CD4-positive, alpha-beta T cell treated with Interleukin-2 at 100 ng/mL for 4 hours (primary cell): ENCODE data around the gene TRMT112.
"Not testable (repeated sequence)": the region's sequence is repeated elsewhere in the genome, so short reads cannot be mapped to it uniquely, and the experiment has no call there.

Experiments
- DNase-seq: peaks from one replicate; pipeline ENCODE4 v3.0.0-alpha.2; 2020; ENCODE audit warnings: low spot score

TRMT112 gene

DNA sequence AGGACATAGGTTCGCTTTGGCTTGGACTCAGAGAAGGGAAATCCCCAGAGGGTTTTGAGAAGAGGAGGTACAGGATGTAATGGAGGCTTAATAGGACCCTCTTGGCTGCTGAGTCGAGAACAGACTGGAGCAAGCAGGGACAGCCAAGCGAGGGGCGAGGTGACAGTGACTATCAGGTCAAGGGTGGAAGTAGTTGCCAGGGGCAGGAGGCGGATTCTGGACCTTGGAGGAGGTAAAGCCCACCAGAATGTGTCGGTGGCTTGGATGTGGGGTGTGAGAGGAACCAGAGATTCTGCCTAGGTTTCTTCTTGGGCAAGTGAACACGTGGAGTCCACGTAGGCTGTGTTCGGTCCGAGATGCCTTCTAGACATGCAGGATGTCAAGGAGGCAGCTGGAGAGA is 4.4 kb downstream of the TRMT112 start:
- no peak for DNase-seq

DNA sequence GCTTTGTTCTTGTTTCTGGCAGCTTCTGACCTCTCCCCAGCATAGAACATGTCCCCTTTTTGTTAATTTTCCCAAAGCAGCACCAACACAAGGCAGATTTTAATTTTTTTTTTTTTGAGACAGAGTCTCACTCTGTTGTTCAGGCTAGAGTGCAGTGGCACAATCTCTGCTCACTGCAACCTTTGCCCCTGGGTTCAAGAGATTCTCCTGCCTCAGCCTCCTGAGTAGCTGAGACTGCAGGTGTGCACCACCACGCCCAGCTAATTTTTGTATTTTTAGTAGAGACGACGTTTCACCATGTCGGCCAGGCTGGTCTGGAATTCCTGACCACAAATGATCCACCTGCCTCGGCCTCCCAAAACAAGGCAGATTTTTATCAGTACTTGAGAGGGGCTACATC is 9.6 kb downstream of the TRMT112 start:
- not testable (repeated sequence) for DNase-seq

DNA sequence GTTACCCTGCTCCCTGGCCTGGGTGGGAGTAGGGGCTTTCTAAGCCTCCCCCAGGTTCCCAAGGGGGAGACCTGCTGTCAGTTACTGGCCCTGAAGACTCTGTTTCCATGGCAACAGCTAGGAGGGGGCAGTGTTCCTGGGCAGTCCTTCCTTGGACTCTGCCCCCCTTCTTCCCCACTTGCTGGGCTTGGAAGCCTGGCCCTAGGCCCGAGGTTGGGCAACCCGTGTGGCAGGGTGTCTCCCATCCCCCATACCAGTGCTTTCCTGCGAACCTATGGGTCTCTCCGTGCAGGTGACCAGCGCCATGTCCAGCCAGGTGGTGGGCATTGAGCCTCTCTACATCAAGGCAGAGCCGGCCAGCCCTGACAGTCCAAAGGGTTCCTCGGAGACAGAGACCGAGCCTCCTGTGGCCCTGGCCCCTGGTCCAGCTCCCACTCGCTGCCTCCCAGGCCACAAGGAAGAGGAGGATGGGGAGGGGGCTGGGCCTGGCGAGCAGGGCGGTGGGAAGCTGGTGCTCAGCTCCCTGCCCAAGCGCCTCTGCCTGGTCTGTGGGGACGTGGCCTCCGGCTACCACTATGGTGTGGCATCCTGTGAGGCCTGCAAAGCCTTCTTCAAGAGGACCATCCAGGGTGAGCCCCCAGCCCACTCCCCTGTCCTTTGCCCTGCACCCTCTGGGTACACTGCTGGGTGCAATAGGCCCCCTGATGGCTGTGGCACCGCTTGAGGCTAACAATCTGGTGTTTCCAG is 10.3 kb downstream of the TRMT112 start:
- no peak for DNase-seq

DNA sequence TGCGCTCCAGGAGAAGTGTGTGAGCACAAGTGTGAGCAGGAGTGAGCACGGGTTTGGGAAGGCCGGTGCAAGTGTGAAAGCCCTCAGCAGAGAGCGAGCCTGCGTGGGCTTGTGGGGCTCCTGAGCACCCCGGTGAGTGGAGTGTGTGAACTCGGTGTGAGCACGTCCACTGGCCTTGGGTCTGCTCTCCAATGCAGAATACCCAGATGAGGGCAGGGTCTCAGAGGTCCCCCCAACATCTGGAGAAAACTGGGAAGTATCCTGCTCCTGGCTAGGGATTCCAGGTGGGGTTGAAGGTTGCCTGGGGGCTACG is 10.8 kb downstream of the TRMT112 start:
- no peak for DNase-seq

DNA sequence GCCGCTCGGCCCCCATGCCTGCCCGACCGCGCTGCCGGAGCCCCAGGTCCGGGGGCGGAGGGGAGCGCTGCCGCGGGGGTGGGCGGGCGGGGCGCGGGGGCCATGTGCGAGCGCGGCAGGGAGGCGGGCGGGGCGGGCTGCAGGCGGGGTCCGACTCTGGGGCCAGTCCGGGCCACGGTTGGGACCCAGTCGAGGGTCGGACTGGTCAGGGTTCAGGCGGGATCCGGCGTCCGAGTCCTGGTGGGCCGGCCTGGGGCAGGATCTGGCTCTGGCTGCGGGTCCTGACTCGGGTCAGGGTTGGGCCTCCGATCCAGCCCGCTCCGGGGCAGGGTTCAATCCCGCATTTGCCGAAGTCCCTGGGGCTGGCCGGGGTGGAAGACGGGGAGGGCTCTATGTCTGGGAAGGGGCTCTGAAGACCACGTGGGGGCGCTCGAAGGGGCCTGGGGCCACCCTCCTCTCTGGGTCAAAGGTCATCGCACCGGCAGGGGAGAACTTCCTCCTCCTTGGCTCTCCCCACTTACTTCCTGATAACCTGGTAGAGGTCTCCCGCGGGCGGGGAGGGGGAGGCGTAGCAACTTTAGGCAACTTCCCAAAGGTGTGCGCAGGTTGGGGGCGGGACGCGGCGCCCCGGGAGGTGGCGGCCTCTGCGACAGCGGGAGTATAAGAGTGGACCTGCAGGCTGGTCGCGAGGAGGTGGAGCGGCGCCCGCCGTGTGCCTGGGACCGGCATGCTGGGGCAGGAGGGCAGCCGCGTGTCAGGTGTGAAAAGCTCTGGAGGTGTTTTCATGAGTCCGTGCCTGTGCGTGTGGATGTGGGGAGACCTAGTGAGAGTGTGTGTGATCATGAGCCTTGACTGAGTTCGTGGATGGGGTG is 11.4 kb downstream of the TRMT112 start:
- peak; percentile 77 for DNase-seq

DNA sequence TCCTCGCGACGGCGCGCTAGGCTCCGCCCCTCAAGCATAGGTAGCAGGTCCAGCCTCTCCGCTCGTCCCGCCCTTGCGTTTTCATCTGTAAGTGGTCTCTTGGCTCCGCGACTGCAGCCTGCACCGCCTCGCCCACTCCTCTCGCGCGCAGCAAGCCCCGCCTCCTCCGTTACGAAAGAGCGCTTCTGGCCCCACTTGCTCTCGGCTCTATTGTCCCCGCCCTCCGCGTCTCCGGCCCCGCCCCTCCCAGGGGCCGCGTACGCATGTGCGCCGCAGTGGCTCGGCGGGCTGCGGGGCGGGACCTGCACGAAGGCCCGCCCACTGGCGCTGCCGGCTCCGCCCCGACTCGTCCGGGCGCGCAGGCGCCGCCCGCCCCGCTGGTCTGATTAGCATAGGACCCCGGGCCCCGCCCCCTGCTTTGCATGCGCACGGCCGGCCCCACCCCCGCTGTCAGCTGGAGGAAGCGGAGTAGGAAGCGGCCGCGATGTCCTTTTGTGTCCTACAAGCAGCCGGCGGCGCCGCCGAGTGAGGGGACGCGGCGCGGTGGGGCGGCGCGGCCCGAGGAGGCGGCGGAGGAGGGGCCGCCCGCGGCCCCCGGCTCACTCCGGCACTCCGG is 12.2 kb downstream of the TRMT112 start, which contains the start of gene ESRRA:
Gene ESRRA, plus strand, starts transcription at position 450 of the 616 bp plus-strand sequence. CDS start 1,656 bp downstream, outside the sequence.
- peak; percentile 98 for DNase-seq

DNA sequence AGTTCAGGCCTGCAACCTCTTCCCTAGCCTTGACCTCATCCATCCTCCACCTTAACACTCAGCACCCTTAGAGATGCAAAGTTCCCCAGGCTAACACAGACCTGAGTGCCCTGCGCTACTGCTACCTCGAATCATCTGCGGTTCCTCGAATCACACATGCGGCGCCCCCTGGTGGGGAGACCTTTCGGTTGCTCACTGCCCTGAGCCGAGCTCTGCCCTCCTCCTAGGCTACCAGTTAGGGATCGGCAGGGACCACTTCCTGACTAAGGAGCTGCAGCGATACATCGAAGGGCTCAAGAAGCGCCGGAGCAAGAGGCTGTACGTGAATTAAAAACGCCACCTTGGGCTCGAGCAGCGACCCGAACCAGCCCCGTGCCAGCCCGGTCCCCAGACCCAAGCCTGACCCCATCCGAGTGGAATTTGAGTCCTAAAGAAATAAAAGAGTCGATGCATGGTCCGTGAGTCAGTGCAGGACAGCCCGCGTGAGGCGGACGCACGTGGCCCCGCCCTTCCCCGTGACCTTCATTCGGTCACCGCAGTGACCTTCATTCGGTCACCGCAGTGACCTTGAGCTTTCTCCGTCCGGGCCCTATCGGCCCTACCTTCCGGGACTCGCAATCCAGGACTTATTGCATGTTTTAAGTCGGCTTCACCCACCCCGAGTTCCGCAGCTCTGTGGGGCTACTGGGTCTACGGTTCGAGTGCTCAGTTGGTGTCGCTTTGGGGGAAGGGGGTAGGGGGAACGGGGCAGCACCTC is 12.9 kb downstream of the TRMT112 start:
- DNase-seq, result peak; percentile 93

DNA sequence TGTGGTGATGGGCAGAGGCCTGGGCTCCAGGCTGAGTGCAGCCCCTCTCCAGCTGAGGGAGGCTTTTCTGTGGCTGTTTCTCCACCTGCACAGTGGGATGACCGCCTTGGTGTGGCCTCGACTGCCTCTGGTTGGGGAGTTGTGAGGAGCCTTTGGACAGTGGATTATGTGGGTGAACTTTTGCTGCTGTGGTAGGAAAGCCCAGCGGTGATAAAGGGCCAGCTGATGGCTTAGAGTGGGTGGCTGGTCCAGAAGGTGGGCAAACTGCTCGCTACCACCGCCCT is 13.4 kb downstream of the TRMT112 start:
- no peak for DNase-seq

DNA sequence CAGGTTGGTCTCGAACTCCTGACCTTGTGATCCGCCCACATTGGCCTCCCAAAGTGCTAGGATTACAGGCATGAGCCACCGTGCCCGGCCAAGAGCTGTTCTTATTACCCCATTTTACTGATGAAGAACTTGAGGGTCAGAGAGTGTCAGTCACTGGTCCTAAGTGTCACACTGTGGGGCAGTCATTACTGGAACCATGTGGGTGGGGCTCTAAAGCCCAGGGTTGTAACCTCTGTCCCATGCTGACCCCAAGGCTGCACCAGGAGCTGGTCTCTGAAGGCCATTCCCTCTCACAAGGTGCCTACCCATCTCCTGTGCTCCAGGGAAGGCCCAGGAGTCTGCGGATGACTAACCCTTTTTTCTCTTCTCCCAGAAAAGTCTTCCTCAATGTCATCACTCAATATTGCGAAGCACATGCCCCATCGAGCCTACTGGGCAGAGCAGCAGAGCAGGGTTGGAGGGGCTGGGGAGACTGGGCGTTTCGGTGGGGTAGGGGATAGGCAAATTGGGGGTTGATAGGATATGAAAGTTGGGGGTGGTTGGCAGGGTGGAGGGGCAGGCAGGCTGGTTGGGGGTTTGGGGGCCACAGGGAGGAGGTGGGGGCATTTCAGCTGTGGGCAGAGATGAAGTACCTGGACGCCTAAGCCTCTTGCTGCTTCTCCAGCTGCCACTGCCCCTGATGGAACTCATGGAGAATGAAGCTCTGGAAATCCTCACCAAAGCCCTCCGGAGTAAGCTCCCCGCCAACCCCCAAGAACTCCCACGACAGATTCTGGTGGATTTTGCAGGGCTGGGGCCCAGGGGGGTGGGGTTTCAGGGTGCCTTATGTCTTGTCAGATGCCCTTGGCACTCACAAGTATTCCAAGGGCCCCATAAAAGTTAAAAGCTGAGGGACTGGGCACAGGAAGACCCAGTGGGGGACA is 14.0 kb downstream of the TRMT112 start:
- no peak for DNase-seq

DNA sequence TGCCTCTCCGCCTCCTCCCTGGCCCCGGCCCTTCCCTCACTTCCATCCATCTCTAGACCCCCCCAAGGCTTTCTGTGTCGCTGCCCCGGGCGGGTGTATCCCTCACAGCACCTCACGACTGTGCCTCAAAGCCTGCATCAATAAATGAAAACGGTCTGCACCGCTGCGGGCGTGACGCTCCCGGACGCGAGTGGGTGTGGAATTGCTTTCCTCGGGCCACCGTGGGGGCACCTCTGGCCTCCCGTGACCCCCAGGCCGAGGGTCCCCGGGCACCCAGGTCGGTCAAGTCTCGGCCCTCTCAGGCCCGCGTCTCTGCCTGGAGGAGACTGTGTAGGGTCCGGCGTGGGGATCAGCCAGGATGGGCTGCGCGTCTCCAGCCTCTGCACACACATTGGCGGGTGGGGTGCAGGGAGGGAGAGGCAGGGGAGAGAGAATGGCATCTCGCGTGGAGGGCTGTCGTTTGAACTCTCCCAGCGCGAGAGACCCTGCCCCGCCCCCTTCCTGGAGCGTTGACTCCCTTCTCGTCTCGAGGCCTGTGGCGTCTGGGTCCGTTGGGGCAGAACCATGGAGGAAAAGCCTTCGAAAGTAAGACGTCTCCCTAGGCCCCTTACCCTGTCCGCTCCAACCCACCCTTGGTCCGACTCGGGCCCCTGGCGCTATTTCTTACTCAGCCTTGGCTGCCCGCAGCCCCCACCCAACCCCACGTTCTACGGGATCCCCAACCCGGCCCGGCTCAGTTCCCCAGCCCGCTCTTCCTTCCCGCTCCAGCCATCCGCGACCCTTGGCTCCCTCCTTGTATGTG is 17.3 kb downstream of the TRMT112 start, which contains the start of gene CATSPERZ:
Gene CATSPERZ, plus strand, starts transcription at position 512 of the 802 bp plus-strand sequence. Its CDS starts 53 bp downstream, at position 565.
- no peak for DNase-seq

DNA sequence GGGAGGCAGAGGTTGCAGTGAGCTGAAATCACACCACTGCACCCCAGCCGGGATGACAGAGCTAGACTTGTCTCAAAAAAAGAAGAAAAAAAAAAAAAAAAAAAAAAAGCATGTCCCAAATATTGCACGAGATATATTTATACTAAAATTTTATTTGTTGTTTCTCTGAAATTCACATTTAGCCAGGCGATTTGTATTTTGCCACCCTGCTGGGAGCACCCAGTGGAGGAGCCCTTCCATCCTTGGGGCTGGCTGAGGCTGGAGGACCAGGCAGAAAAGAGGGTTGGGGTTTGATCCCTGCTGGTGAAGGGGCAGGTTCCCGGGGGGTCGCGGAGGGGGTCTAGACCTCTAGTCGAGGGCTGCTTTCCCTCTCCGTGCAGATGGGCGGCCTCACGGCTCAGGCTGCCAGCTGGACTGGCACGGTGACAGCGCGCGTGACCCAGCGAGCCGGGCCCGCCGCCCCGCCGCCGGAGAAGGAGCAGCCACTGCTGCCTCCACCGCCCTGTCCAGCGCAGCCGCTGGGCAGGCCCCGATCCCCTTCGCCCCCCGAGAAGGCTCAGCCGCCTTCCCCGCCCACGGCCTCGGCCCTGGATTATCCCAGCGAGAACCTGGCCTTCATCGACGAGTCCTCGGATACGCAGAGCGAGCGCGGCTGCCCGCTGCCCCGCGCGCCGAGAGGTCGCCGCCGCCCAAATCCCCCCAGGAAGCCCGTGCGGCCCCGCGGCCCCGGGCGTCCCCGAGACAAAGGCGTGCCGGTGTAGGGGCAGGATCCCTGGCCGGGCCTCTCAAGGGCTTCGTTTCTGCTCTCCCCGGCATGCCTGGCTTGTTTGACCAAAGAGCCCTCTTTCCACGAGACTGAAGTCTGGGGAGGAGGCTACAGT is 18.2 kb downstream of the TRMT112 start:
- DNase-seq, result no peak

DNA sequence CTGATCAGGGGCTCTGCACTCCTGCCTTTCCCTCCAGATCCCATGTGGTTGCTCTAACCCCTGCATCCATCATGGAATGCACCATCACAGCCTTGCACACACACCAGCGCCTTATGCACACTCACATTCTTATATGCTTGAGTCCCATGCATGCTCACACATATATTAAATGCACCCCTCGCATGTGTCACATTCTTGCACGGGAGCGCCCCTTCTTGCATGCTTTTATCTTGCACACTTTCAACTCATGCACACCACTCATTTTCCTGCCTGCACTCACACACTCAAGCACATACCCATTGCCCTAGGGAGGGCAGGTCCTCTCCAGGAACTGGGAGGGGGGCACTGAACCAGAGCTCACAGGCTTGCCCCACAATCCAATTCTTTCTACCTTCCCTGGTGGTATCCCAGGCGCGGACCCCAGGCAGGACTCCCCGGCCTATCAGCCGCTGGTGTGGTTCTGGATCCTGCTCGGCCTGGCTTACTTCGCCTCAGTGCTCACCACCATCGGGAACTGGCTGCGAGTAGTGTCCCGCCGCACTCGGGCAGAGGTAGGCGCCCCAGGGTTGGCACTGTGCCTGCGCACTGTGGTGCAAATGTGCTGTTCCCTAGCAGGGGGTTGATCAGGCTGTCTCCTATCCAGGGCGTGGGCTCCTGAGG is 19.5 kb downstream of the TRMT112 start:
- DNase-seq, result no peak

DNA sequence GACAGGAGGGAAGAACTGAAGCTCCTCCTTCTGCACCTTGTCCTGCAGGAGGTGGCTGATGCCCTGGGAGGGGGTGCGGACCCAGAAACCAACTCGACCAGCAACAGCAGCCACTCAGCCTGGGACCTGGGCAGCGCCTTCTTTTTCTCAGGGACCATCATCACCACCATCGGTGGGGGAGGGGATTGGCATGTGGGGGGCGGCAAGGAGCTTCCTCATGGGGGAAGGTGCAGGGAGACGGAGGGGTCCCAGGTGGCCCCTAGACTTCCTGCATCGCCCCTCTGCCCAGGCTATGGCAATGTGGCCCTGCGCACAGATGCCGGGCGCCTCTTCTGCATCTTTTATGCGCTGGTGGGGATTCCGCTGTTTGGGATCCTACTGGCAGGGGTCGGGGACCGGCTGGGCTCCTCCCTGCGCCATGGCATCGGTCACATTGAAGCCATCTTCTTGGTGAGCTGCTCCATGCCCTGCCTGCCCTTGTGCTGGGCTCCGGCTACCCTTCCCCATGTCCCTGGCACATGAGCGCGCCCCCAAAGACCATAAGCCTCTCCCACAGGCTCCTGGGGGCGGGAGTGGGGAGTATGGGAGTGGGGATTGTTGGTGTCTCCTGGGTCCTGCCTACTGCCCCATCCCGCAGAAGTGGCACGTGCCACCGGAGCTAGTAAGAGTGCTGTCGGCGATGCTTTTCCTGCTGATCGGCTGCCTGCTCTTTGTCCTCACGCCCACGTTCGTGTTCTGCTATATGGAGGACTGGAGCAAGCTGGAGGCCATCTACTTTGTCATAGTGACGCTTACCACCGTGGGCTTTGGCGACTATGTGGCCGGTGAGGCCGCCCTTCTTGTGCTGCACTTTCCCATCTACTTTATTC is 20.3 kb downstream of the TRMT112 start:
- no peak for DNase-seq

DNA sequence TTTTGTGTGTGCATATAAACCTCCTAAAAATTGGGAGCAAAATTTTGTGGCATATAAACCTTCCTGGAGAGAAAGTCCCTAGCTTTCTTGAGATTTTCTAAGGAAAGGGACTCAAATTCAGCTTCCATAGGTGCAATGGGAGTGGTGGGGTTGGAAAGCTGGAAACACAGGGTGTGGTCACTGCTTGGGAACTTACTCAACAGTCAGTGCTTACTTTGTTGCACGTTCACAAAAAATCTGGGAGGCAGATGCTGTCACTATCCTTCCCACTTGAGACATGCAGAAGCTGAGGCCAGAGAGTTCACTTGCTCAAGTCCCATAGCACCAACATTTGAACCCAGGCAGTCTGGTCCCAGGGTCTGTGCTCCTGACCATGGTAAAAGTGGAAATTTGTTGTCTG is 21.1 kb downstream of the TRMT112 start:
- DNase-seq, result no peak

DNA sequence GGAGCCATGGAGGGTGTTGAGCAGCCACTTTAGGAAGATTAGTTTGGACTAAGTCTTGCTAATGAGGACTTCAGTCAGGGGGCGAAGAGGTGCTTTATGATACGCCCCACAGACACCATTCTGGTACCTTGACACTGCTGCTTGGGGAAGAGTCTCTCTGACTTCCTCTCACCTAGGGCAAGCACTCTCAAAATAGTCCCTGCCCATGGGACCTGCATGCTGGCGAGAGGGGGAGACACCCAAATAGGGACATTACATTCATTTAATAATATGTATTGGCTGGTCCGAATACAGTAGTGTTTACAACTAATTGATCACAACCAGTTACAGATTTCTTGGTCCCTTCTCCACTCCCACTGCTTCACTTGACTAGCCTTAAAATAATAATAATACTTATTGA is 21.6 kb downstream of the TRMT112 start:
- no peak for DNase-seq

DNA sequence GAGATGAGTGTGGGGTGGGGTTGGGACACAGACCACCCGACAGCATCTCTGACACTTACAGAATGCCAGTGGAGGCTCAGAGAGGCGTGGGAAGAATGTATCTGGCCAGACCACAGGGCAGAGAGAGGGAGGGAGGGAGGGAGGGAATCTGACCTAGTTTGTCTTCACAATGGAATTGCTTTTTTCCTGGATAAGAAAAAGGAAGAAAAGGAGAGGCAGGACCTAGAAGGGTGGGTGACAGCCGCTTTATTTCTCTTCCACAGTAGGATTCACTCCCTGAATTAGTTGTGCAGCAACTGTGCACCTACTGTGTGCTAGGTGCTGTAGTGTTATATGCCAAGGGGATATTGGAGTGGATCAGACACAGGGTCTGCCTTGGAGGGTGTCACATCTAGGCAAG is 22.6 kb downstream of the TRMT112 start:
- no peak for DNase-seq

DNA sequence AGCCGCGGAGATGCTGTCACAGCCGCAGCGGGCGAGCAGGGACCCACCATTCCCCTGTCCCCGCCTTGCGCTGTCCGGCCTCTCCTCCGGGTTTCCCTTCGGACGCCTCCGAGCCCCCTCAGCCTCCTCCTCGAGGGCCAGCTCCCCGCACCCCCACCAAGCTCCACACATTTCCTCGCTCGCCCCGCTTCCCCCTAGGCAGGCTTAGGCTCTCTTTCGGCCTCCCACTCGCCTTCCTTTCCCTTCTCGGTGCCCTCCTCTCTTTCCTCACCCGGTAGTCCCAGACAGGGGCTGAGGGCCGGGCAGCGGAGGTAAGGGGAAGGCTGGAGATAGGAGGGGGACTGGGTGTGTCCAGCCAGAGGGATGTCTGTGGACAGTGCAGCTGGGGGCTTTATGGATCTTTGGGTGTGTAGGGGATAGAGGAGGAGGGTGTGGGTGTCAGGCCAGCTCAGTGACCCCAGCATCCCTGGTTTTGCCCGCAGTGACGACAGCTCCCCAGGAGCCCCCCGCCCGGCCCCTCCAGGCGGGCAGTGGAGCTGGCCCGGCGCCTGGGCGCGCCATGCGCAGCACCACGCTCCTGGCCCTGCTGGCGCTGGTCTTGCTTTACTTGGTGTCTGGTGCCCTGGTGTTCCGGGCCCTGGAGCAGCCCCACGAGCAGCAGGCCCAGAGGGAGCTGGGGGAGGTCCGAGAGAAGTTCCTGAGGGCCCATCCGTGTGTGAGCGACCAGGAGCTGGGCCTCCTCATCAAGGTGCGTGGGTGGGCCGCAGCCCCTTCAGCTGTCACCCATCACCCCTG is 24.7 kb downstream of the TRMT112 start:
- DNase-seq, result no peak
